Testis (tissue), 3 donors: ENCODE results near the gene ARL15. TPM values are rescaled to one million over a fixed set of nuclear protein-coding genes. Genes with fewer than 3 reads are reported as not detected.
A peak's percentile ranks its signal among the peaks of the same experiment; 100 is the strongest.

ENCODE experiments used
- DNase-seq: peaks from one replicate; pipeline ENCODE4 v3.0.0-alpha.2; 2019
- H3K27ac ChIP-seq, 2 donors: fragments of 200-600 bp; sonication (generic); one replicate each; pipeline ENCODE4 v1.5.1; 2019
- H3K27me3 ChIP-seq: fragments of 200-600 bp; sonication (generic); one replicate; pipeline ENCODE4 v1.5.1; 2019
- H3K36me3 ChIP-seq: fragments of 200-600 bp; sonication (generic); one replicate; pipeline ENCODE4 v1.5.1; 2017; ENCODE audit warnings: low read depth; ENCODE audit errors: missing control alignments
- H3K4me1 ChIP-seq: fragments of 200-600 bp; sonication (generic); one replicate; pipeline ENCODE4 v1.5.1; 2019
- H3K4me3 ChIP-seq, 2 donors: fragments of 200-600 bp; sonication (generic); one replicate each; pipeline ENCODE4 v1.5.1; 2017 to 2019
- H3K9me3 ChIP-seq: fragments of 200-600 bp; sonication (generic); one replicate; pipeline ENCODE4 v1.5.1; 2017
- CTCF ChIP-seq, 3 experiments: fragments of 450-650 bp in 2 of 3; fragments of 200-600 bp in 1 of 3; sonication (generic) in 1 of 3; IDR thresholded peaks; one replicate each; pipeline ENCODE4 v1.5.1; 2016 to 2019; ENCODE audit warnings: antibody characterized with exemption in 3 of 3, mild to moderate bottlenecking in 2 of 3, moderate library complexity in 1 of 3
- POLR2A ChIP-seq: fragments of 450-650 bp; IDR thresholded peaks from one replicate; pipeline ENCODE4 v1.6.1; 2017; ENCODE audit warnings: antibody characterized with exemption, mild to moderate bottlenecking, moderate library complexity
- WGBS, 2 donors: methylation state at CpG; one replicate each; pipeline ENCODE4 v1.1.5; 2018; 5-methylcytosine and 5-hydroxymethylcytosine counted together
- intact Hi-C: fragments of 100-400 bp; cut with DNase I; formaldehyde crosslinking; loops from one replicate; pipeline ENCODE4 v1.15.1; 2023; ENCODE audit warnings: low total_unique reads
- polyA plus RNA-seq: library from polyadenylated mRNA; stranded (reverse); fragments of 350-450 nt; fragmentation: Illumina TruSeq; extraction: RNeasy Lipid Tissue Mini Kit (QIAGEN cat#74804); gene quantifications from one replicate; pipeline ENCODE4 v1.2.3, GENCODE V29; 2014; ENCODE audit warnings: low read depth, low replicate concordance; ENCODE audit not compliant: insufficient read depth
- total RNA-seq, 2 donors: library from RNA; depleted of rRNA; stranded (reverse); fragments of >200 nt; gene quantifications; one replicate each; pipeline ENCODE4 v1.2.3, GENCODE V29; 2016

The ARL15 gene
- total and polyA plus RNA-seq, 3 donors from 2014 or later, result 36.6 to 88.6 (median 75.2) TPM

GRCh38 chr5:54276048-54276447, 34.3 kb downstream of the ARL15 start:
- peaks cover 22% of the 10 kb centered on the region for H3K4me1 ChIP-seq
- no peaks in the 10 kb centered on the region for H3K27me3 ChIP-seq
- H3K4me3 ChIP-seq, result no peak overlapping the region
- peak overlapping the region in 1 of 2 donors; percentile 29 for H3K27ac ChIP-seq
- no peaks in the 10 kb centered on the region for H3K36me3 ChIP-seq
- DNase-seq, result no peak
- intact Hi-C loops, result no loop called here
- WGBS, 2 donors, result 89 to 94% methylated on average over 1 of the region's 1 CpG
- TF ChIP-seq POLR2A (no peak), CTCF (IDR thresholded peaks at IDR 0.05) (no peak)
- H3K9me3 ChIP-seq, result no peaks in the 10 kb centered on the region

DNA sequence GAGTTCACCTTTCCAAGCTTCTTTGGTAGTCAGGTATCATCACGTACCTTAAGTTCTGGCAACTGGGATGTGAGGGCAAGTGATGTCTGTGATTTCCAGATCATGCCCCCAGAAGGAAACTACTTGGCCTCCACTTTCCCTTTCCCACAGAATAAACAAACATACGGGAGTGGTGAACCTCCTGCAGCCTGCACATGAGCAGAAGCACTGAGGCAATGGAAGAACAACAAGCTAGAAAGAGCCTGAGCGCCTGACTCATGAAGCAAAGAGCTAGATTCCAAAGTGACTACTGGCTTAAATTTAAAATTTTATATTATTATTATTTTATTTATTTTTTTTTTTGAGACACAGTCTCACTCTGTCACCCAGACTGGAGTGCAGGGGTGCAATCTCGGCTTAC, 35.0 kb downstream of the ARL15 start:
- no peaks in the 10 kb centered on the region for H3K36me3 ChIP-seq
- intact Hi-C loops, result no loop called here
- H3K9me3 ChIP-seq, result no peaks in the 10 kb centered on the region
- no peak for TF ChIP-seq CTCF (IDR thresholded peaks at IDR 0.05)
- no peak for TF ChIP-seq POLR2A
- 84 to 90% methylated on average over 4 of the region's 4 CpGs for WGBS, 2 donors
- no peaks in the 10 kb centered on the region for H3K27me3 ChIP-seq
- H3K4me3 ChIP-seq, result no peak overlapping the region
- no peak overlapping the region for H3K27ac ChIP-seq
- peaks cover 22% of the 10 kb centered on the region for H3K4me1 ChIP-seq
- DNase-seq, result no peak

- no peak for TF ChIP-seq CTCF (IDR thresholded peaks at IDR 0.05)
- no peak for TF ChIP-seq POLR2A
- no peaks in the 10 kb centered on the region for H3K27me3 ChIP-seq
- intact Hi-C loops, result no loop called here
- H3K36me3 ChIP-seq, result no peaks in the 10 kb centered on the region
- 90 to 95% methylated on average over 2 of the region's 2 CpGs for WGBS, 2 donors
- DNase-seq, result no peak
- peak overlapping the region; percentile 5 to 12 for H3K27ac ChIP-seq
- H3K4me3 ChIP-seq, result no peak overlapping the region
- no peaks in the 10 kb centered on the region for H3K9me3 ChIP-seq
- peaks cover 22% of the 10 kb centered on the region for H3K4me1 ChIP-seq
Measured at GRCh38 chr5:54274944-54275343, 35.4 kb downstream of the ARL15 start.

GRCh38 chr5:54273715-54274114, 36.7 kb downstream of the ARL15 start:
- Histone ChIP-seq H3K9me3 (no peaks in the 10 kb centered on the region), H3K4me1 (peaks cover 22% of the 10 kb centered on the region), H3K36me3 (no peaks in the 10 kb centered on the region), H3K4me3 (no peak overlapping the region), H3K27me3 (no peaks in the 10 kb centered on the region), H3K27ac (peak overlapping the region; percentile 5 to 64)
- TF ChIP-seq CTCF (IDR thresholded peaks at IDR 0.05), result no peak
- no peak for TF ChIP-seq POLR2A
- DNase-seq, result no peak
- WGBS, 2 donors, result 62 to 79% methylated on average over 6 of the region's 6 CpGs
- intact Hi-C loops, result no loop called here

DNA sequence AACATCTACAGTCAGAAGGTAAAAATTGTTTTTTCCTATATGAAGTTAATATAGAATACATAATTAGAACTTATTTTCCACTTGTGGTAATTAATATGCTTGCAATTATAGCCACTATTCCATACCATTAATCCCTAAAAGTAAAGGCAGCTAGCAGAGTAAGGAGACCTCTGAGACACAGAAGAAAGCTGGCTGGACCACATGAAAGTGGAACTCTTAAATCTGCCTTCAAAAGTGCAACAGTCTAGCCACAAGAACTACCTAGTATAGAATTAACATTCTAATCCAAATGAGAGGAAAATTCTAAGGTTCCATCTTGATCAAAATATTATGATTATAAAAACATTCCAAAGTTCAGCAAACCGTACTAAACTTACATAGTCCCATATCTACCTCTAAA, 37.6 kb downstream of the ARL15 start:
- 63 to 82% methylated on average over 1 of the region's 1 CpG for WGBS, 2 donors
- no peak for DNase-seq
- Histone ChIP-seq H3K27me3 (no peaks in the 10 kb centered on the region), H3K27ac (peak overlapping the region; percentile 5 to 64), H3K4me1 (peaks cover 18% of the 10 kb centered on the region), H3K9me3 (no peaks in the 10 kb centered on the region), H3K4me3 (no peak overlapping the region), H3K36me3 (no peaks in the 10 kb centered on the region)
- TF ChIP-seq POLR2A (no peak), CTCF (IDR thresholded peaks at IDR 0.05) (no peak)
- intact Hi-C loops, result no loop called here
